Stimulated activated CD8-positive, alpha-beta memory T cell treated with anti-CD3 and anti-CD28 coated beads, Interleukin-12 subunit alpha, Interleukin-12 subunit beta, amount 100 ng/mL, for 1 hour (primary cell): ENCODE measurements around the gene ZC3H15.
"Not testable (repeated sequence)": the region's sequence is repeated elsewhere in the genome, so short reads cannot be mapped to it uniquely, and the experiment has no call there.

Experiments used
- DNase-seq: peaks from one replicate; pipeline ENCODE4 v3.0.0-alpha.2; 2020; ENCODE audit warnings: low read depth

Gene ZC3H15

GRCh38 chr2:186493564-186494085, 7.6 kb downstream of the ZC3H15 start:
- no peak for DNase-seq

- DNase-seq, result no peak
Observed at GRCh38 chr2:186496401-186496800, 10.3 kb downstream of the ZC3H15 start.

GRCh38 chr2:186497928-186498327, 11.9 kb downstream of the ZC3H15 start:
- no peak for DNase-seq

- no peak for DNase-seq
Observed at GRCh38 chr2:186498834-186499233, 12.8 kb downstream of the ZC3H15 start.

- DNase-seq, result no peak
Observed at GRCh38 chr2:186503827-186504606, 18.0 kb downstream of the ZC3H15 start.

GRCh38 chr2:186508263-186508662, 22.2 kb downstream of the ZC3H15 start:
- DNase-seq, result no peak

- no peak for DNase-seq
Observed at GRCh38 chr2:186515376-186515775, 29.3 kb downstream of the ZC3H15 start.

GRCh38 chr2:186516396-186516795, 30.3 kb downstream of the ZC3H15 start:
- no peak for DNase-seq

- no peak for DNase-seq
Observed at GRCh38 chr2:186517090-186517489, 31.0 kb downstream of the ZC3H15 start.

- DNase-seq, result no peak
Observed at GRCh38 chr2:186518291-186518690, 32.2 kb downstream of the ZC3H15 start.

GRCh38 chr2:186518945-186519344, 32.9 kb downstream of the ZC3H15 start:
- no peak for DNase-seq

- not testable (repeated sequence) for DNase-seq
Observed at GRCh38 chr2:186521570-186522153, 35.6 kb downstream of the ZC3H15 start.

GRCh38 chr2:186522450-186522849, 36.4 kb downstream of the ZC3H15 start:
- no peak for DNase-seq

- no peak for DNase-seq
Observed at GRCh38 chr2:186523791-186524190, 37.7 kb downstream of the ZC3H15 start.

GRCh38 chr2:186526281-186526680, 40.2 kb downstream of the ZC3H15 start:
- DNase-seq, result no peak

GRCh38 chr2:186530314-186530713, 44.3 kb downstream of the ZC3H15 start:
- DNase-seq, result no peak

GRCh38 chr2:186531257-186531775, 45.3 kb downstream of the ZC3H15 start:
- no peak for DNase-seq

GRCh38 chr2:186532891-186533290, 46.8 kb downstream of the ZC3H15 start:
- no peak for DNase-seq

GRCh38 chr2:186533717-186534116, 47.7 kb downstream of the ZC3H15 start:
- no peak for DNase-seq

GRCh38 chr2:186534406-186534805, 48.3 kb downstream of the ZC3H15 start:
- no peak for DNase-seq

GRCh38 chr2:186535861-186536260, 49.8 kb downstream of the ZC3H15 start:
- DNase-seq, result no peak

- DNase-seq, result no peak
Observed at GRCh38 chr2:186537019-186537418, 51.0 kb downstream of the ZC3H15 start.

- DNase-seq, result no peak
Observed at GRCh38 chr2:186540941-186541340, 54.9 kb downstream of the ZC3H15 start.
